ENCODE data around the gene POLD2.

POLD2 gene

GRCh38 chr7:44152971-44153947, 29.9 kb upstream of the POLD2 start:
- no peak for DNase-seq

GRCh38 chr7:44151956-44152355, 28.6 kb upstream of the POLD2 start:
- DNase-seq = no peak

- no peak for DNase-seq
Observed at GRCh38 chr7:44150966-44151941, 27.9 kb upstream of the POLD2 start.

- no peak for DNase-seq
Observed at GRCh38 chr7:44150466-44150832, 27.1 kb upstream of the POLD2 start.

GRCh38 chr7:44149571-44150465, 26.5 kb upstream of the POLD2 start:
- DNase-seq = no peak

GRCh38 chr7:44148961-44149536, 25.7 kb upstream of the POLD2 start:
- DNase-seq = no peak

GRCh38 chr7:44148166-44148565, 24.8 kb upstream of the POLD2 start:
- DNase-seq = no peak

- DNase-seq = no peak
Observed at GRCh38 chr7:44147026-44147991, 24.0 kb upstream of the POLD2 start.

- DNase-seq = peak; percentile 28
Observed at GRCh38 chr7:44145969-44146911, 22.9 kb upstream of the POLD2 start.

- peak; percentile 17 for DNase-seq
Observed at GRCh38 chr7:44145479-44145968, 22.2 kb upstream of the POLD2 start.

- no peak for DNase-seq
Observed at GRCh38 chr7:44144968-44145478, 21.7 kb upstream of the POLD2 start.

- no peak for DNase-seq
Observed at GRCh38 chr7:44144426-44144967, 21.1 kb upstream of the POLD2 start.

- no peak for DNase-seq
Observed at GRCh38 chr7:44143646-44144250, 20.4 kb upstream of the POLD2 start.

- no peak for DNase-seq
Observed at GRCh38 chr7:44142028-44142427, 18.7 kb upstream of the POLD2 start.

GRCh38 chr7:44141221-44141850, 18.0 kb upstream of the POLD2 start, which contains the start of gene MYL7:
Gene MYL7 (minus strand): TSS chr7:44141332. CDS start chr7:44141305, 27 bp downstream.
- DNase-seq = no peak

- DNase-seq = no peak
Observed at GRCh38 chr7:44140341-44140740, 17.0 kb upstream of the POLD2 start.

- no peak for DNase-seq
Observed at GRCh38 chr7:44139311-44140010, 16.1 kb upstream of the POLD2 start.

All from activated effector memory CD4-positive, alpha-beta T cell treated with Interleukin-2 at 50 U/mL for 16 hours (primary cell).